ENCODE results near the gene TMEM40.
"Not testable (repeated sequence)": the region's sequence is repeated elsewhere in the genome, so short reads cannot be mapped to it uniquely, and the experiment has no call there.

TMEM40 gene

GRCh38 chr3:12752809-12753208, 6.2 kb downstream of the TMEM40 start:
- in situ Hi-C loops (cut with MboI; ENCODE audit: low sequenced_read_pairs), result no loop called here

GRCh38 chr3:12752102-12752501, 7.0 kb downstream of the TMEM40 start:
- in situ Hi-C loops (cut with MboI; ENCODE audit: low sequenced_read_pairs), result no loop called here

- in situ Hi-C loops (cut with MboI; ENCODE audit: low sequenced_read_pairs), result no loop called here
Observed at GRCh38 chr3:12751571-12751970, 7.5 kb downstream of the TMEM40 start.

- in situ Hi-C loops (cut with MboI; ENCODE audit: low sequenced_read_pairs), result no loop called here
Observed at GRCh38 chr3:12750658-12751071, 8.4 kb downstream of the TMEM40 start.

GRCh38 chr3:12750223-12750622, 8.8 kb downstream of the TMEM40 start:
- in situ Hi-C loops (cut with MboI; ENCODE audit: low sequenced_read_pairs), result no loop called here

- in situ Hi-C loops (cut with MboI; ENCODE audit: low sequenced_read_pairs), result no loop called here
Observed at GRCh38 chr3:12748477-12748876, 10.6 kb downstream of the TMEM40 start.

- in situ Hi-C loops (cut with MboI; ENCODE audit: low sequenced_read_pairs), result no loop called here
Observed at GRCh38 chr3:12746419-12746818, 12.6 kb downstream of the TMEM40 start.

GRCh38 chr3:12744326-12744725, 14.7 kb downstream of the TMEM40 start:
- in situ Hi-C loops (cut with MboI; ENCODE audit: low sequenced_read_pairs), result no loop called here

- in situ Hi-C loops (cut with MboI; ENCODE audit: low sequenced_read_pairs), result no loop called here
Observed at GRCh38 chr3:12743583-12743982, 15.5 kb downstream of the TMEM40 start.

GRCh38 chr3:12742330-12743107, 16.5 kb downstream of the TMEM40 start:
- in situ Hi-C loops (cut with MboI; ENCODE audit: low sequenced_read_pairs), result no loop called here

- in situ Hi-C loops (cut with MboI; ENCODE audit: low sequenced_read_pairs), result no loop called here
Observed at GRCh38 chr3:12741209-12741608, 17.9 kb downstream of the TMEM40 start.

- in situ Hi-C loops (cut with MboI; ENCODE audit: low sequenced_read_pairs), result no loop called here
Observed at GRCh38 chr3:12737833-12738232, 21.2 kb downstream of the TMEM40 start.

- in situ Hi-C loops (cut with MboI; ENCODE audit: low sequenced_read_pairs), result no loop called here
Observed at GRCh38 chr3:12737319-12737718, 21.7 kb downstream of the TMEM40 start.

GRCh38 chr3:12734960-12735359, 24.1 kb downstream of the TMEM40 start:
- in situ Hi-C loops (cut with MboI; ENCODE audit: low sequenced_read_pairs), result no loop called here

- in situ Hi-C loops (cut with MboI; ENCODE audit: low sequenced_read_pairs), result no loop called here
Observed at GRCh38 chr3:12733566-12733965, 25.5 kb downstream of the TMEM40 start.

- in situ Hi-C loops (cut with MboI; ENCODE audit: low sequenced_read_pairs), result no loop called here
Observed at GRCh38 chr3:12730506-12731242, 28.4 kb downstream of the TMEM40 start.

GRCh38 chr3:12729051-12729651, 29.9 kb downstream of the TMEM40 start:
- in situ Hi-C loops (cut with MboI; ENCODE audit: low sequenced_read_pairs), result no loop called here

GRCh38 chr3:12727937-12728336, 31.1 kb downstream of the TMEM40 start:
- in situ Hi-C loops (cut with MboI; ENCODE audit: low sequenced_read_pairs), result no loop called here

GRCh38 chr3:12727481-12727880, 31.6 kb downstream of the TMEM40 start:
- in situ Hi-C loops (cut with MboI; ENCODE audit: low sequenced_read_pairs), result no loop called here

GRCh38 chr3:12725436-12725835, 33.6 kb downstream of the TMEM40 start:
- in situ Hi-C loops (cut with MboI; ENCODE audit: low sequenced_read_pairs), result no loop called here

- in situ Hi-C loops (cut with MboI; ENCODE audit: low sequenced_read_pairs), result no loop called here
Observed at GRCh38 chr3:12724794-12725193, 34.3 kb downstream of the TMEM40 start.

- in situ Hi-C loops (cut with MboI; ENCODE audit: low sequenced_read_pairs), result not testable (repeated sequence)
Observed at GRCh38 chr3:12723362-12723761, 35.7 kb downstream of the TMEM40 start.
